ENCODE measurements around the gene CEP68.

CEP68 gene

DNA sequence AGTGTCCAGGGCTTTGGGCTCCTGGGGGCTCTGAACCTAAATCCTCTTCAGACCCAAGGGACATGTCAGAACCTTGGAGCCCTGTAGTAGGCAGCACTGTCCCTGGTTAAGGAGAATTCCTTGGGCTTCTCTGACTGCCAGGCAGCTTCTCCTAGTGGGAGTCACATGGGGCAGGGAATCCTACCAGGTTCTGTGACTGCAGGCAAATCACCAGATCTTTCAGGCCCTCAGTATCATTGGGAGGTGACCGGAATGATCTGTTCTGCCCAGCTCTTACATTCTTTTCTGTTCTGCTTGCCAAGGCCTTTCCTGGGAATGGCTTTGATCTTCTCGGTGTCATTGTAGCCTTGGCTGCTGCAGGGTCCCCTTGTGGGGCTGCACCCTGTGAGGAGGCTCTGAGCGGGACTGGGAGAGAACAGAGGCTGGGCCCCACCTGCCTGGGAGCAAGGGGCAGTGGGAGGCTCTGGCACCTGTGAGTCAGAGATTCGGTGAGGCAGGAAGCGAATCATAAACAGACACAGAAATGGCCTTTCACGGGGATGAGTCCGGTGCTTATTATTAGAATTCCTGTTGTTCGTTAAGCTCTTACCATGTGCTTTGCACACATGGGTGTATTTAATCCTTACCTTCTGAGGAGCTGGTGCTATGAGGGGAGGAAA lies 14.1 kb downstream of the CEP68 start:
- FAIRE-seq (no peak), DNase-seq (ENCODE audit: insufficient read length, low spot score) (no peak)
- TF ChIP-seq, protein P1, sequence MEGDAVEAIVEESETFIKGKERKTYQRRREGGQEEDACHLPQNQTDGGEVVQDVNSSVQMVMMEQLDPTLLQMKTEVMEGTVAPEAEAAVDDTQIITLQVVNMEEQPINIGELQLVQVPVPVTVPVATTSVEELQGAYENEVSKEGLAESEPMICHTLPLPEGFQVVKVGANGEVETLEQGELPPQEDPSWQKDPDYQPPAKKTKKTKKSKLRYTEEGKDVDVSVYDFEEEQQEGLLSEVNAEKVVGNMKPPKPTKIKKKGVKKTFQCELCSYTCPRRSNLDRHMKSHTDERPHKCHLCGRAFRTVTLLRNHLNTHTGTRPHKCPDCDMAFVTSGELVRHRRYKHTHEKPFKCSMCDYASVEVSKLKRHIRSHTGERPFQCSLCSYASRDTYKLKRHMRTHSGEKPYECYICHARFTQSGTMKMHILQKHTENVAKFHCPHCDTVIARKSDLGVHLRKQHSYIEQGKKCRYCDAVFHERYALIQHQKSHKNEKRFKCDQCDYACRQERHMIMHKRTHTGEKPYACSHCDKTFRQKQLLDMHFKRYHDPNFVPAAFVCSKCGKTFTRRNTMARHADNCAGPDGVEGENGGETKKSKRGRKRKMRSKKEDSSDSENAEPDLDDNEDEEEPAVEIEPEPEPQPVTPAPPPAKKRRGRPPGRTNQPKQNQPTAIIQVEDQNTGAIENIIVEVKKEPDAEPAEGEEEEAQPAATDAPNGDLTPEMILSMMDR (IDR thresholded peaks at IDR 0.05; ENCODE audit: insufficient read depth, missing control alignments): no peak

DNA sequence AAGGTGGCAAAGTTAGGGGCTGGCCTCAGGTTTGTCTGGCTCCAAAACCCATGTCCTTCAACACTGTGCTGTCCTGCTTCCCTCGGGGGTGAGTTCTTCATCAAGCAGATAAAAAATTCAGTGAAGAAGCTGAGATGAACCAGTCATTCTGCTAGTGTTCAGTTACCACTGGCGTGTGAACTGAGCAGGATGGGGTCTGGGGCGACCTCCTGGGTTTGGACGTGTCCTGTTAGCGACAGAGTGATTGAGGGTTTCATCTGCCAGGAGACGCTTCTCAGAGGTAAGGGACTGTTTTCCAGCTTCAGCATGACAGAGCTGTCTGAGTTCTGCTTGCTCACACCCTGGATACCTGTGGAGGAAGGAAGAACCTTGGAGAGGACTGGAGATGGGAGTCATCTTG lies 14.6 kb downstream of the CEP68 start:
- DNase-seq (ENCODE audit: insufficient read length, low spot score) (no peak), FAIRE-seq (no peak)
- TF ChIP-seq, protein P1 (IDR thresholded peaks at IDR 0.05; ENCODE audit: insufficient read depth, missing control alignments): no peak

DNA sequence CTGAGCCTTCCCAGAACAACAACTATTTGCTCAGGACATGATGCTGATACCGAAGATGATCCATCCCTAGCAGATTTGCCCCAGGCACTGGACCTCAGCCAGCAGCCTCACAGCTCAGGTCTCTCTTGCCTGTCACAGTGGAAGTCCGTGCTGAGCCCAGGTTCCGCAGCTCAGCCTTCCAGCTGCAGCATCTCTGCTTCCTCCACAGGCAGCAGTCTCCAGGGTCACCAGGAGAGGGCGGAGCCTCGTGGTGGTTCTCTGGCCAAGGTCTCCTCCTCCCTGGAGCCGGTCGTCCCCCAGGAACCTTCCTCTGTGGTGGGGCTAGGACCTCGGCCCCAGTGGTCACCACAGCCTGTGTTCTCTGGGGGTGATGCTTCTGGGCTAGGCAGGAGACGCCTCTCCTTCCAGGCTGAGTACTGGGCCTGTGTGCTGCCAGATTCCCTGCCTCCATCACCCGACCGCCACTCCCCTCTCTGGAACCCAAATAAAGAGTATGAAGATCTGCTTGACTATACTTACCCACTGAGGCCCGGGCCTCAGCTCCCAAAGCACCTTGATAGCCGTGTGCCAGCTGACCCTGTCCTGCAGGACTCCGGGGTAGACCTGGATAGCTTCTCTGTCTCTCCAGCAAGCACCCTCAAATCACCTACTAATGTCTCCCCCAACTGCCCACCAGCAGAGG lies 15.4 kb downstream of the CEP68 start:
- TF ChIP-seq, protein P1 (IDR thresholded peaks at IDR 0.05; ENCODE audit: insufficient read depth, missing control alignments): no peak
- no peak for DNase-seq (ENCODE audit: insufficient read length, low spot score)
- FAIRE-seq: no peak

DNA sequence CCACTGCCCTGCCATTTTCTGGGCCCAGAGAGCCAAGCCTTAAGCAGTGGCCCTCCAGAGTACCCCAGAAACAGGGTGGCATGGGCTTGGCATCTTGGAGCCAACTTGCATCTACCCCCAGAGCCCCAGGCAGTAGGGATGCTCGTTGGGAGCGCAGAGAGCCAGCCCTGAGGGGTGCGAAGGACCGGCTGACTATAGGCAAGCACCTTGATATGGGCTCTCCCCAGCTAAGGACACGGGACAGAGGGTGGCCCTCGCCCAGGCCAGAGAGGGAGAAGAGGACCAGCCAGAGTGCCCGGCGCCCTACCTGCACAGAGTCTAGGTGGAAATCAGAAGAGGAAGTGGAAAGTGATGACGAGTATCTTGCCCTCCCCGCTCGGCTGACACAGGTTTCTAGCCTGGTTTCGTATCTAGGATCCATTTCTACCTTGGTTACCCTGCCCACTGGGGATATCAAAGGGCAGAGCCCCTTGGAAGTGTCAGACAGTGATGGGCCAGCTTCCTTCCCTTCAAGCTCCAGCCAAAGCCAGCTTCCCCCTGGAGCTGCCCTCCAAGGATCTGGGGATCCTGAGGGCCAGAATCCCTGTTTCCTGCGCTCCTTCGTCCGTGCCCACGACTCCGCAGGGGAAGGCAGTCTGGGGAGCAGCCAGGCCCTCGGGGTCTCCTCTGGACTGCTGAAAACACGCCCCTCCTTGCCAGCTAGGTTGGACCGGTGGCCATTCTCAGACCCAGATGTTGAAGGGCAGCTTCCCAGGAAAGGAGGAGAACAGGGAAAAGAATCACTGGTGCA lies 16.2 kb downstream of the CEP68 start:
- FAIRE-seq: no peak
- TF ChIP-seq, protein P1 (IDR thresholded peaks at IDR 0.05; ENCODE audit: insufficient read depth, missing control alignments): no peak
- no peak for DNase-seq (ENCODE audit: insufficient read length, low spot score)

DNA sequence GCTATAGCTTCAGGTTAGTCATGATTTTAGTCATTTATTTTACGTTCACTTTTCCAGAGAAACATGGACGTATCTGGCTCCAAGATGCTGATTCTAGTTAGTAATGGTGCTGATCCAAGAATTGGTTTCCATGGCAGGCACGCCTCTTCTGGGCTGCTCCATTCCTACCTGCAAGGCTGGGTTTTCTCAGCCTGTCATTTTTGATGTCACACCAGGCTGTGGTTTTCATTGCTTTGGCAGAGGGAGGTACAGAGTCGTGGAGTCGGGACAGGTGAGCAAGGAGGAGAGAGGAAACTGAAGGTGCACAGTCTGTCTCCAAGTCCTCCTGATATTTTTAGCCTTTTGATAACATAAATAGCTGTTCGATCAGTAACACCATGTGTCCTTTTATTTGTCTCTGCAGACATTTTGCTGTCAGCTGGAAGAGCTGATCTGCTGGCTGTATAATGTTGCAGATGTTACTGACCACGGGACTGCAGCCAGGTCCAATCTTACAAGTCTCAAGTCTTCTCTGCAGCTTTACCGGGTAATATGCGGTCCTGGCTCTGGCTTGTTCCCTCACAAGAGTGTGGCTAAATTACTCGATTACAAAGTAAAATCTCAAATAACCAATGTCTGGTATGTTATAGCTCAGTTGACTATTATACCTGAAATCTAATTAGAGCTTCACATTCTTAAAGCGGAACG lies 17.8 kb downstream of the CEP68 start:
- TF ChIP-seq, protein P1 (IDR thresholded peaks at IDR 0.05; ENCODE audit: insufficient read depth, missing control alignments): no peak
- FAIRE-seq (no peak), DNase-seq (ENCODE audit: insufficient read length, low spot score) (no peak)

DNA sequence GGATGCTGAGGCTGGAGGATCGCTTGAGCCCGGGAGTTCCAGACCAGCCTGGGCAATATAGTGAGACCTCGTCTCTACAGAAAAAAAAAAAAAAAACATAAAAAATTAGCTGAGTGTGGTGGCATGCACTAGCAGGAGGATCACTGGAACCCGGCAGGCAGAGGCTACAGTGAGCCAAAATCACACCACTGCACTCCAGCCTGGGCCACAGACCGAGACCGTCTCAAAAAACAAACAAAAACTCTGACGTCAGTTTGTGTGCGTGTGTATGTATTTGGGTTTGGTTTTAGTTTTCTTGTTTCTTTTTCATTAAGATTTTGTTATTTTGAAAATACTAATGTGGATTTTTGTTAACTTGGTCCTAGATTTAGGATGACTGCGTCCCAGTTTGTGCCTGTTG lies 19.0 kb downstream of the CEP68 start:
- FAIRE-seq: no peak
- DNase-seq (ENCODE audit: insufficient read length, low spot score): no peak

More for the DNA sequence above, 19.0 kb downstream of the CEP68 start:
- TF ChIP-seq, protein P1 (IDR thresholded peaks at IDR 0.05; ENCODE audit: insufficient read depth, missing control alignments): no peak
